Vagina (tissue), 2 donors: ENCODE measurements around the gene CTSZ. TPM values are rescaled to one million over a fixed set of nuclear protein-coding genes. Genes with fewer than 3 reads are reported as not detected.
A peak's percentile ranks its signal among the peaks of the same experiment; 100 is the strongest.

Experiments
- DNase-seq, 2 donors: peaks; one replicate each; pipeline ENCODE4 v3.0.0-alpha.2; 2017; ENCODE audit errors: extremely low spot score in 2 of 2
- H3K27ac ChIP-seq: fragments of 200-600 bp; sonication (generic); one replicate; pipeline ENCODE4 v1.5.1; 2019
- H3K27me3 ChIP-seq: fragments of 200-600 bp; sonication (generic); one replicate; pipeline ENCODE4 v1.5.1; 2019
- H3K36me3 ChIP-seq, 2 donors: fragments of 200-600 bp; sonication (generic); one replicate each; pipeline ENCODE4 v1.5.1; 2017 to 2019
- H3K4me1 ChIP-seq: fragments of 200-600 bp; sonication (generic); one replicate; pipeline ENCODE4 v1.5.1; 2019
- H3K4me3 ChIP-seq, 2 donors: fragments of 200-600 bp; sonication (generic); 1 replicate in 1 of 2; 2 replicates in 1 of 2; pipeline ENCODE4 v1.5.1; 2016 to 2019
- H3K9me3 ChIP-seq: fragments of 200-600 bp; sonication (generic); one replicate; pipeline ENCODE4 v1.5.1; 2019
- CTCF ChIP-seq, 3 experiments: fragments of 450-650 bp in 2 of 3; fragments of 200-600 bp in 1 of 3; sonication (generic) in 1 of 3; IDR thresholded peaks; one replicate each; pipeline ENCODE4 v1.5.1; 2017 to 2019; ENCODE audit warnings: antibody characterized with exemption in 3 of 3, mild to moderate bottlenecking in 2 of 3, moderate library complexity in 2 of 3
- POLR2A ChIP-seq, 2 donors: fragments of 450-650 bp; IDR thresholded peaks; one replicate each; pipeline ENCODE4 v1.6.1; 2017; ENCODE audit warnings: antibody characterized with exemption in 2 of 2, mild to moderate bottlenecking in 2 of 2, moderate library complexity in 2 of 2
- POLR2AphosphoS5 ChIP-seq, 2 donors: sonication (generic); formaldehyde crosslinking; IDR thresholded peaks; one replicate each; pipeline ENCODE4 v1.9.0; 2017; ENCODE audit warnings: antibody characterized with exemption in 2 of 2, mild to moderate bottlenecking in 2 of 2, low read depth in 1 of 2; ENCODE audit not compliant: insufficient read depth in 1 of 2
- intact Hi-C: fragments of 100-400 bp; cut with DNase I; formaldehyde crosslinking; loops from one replicate; pipeline ENCODE4 v1.15.1; 2023
- total RNA-seq: library from RNA; depleted of rRNA; stranded (reverse); fragments of >200 nt; gene quantifications from one replicate; pipeline ENCODE4 v1.2.3, GENCODE V29; 2016

The CTSZ gene
- total RNA-seq, 1 donor from 2014 or later = 128 TPM

- TF ChIP-seq CTCF (IDR thresholded peaks at IDR 0.05) (no peak), POLR2AphosphoS5 (IDR thresholded peaks at IDR 0.05; ENCODE audit: insufficient read depth in 1 of 2, low read depth in 1 of 2) (no peak), POLR2A (IDR thresholded peaks at IDR 0.05) (no peak)
- Histone ChIP-seq H3K27me3 (no peaks in the 10 kb centered on the region), H3K36me3 (no peaks in the 10 kb centered on the region), H3K27ac (no peak overlapping the region), H3K4me1 (no peaks in the 10 kb centered on the region), H3K9me3 (no peaks in the 10 kb centered on the region), H3K4me3 (no peak overlapping the region)
- no peak for DNase-seq
- intact Hi-C loops = no loop called here
These were observed 31.7 kb downstream of the CTSZ start for GRCh38 chr20:58975353-58975752.

GRCh38 chr20:58973866-58974265, 33.2 kb downstream of the CTSZ start:
- intact Hi-C loops = no loop called here
- no peaks in the 10 kb centered on the region for H3K36me3 ChIP-seq
- TF ChIP-seq POLR2A (IDR thresholded peaks at IDR 0.05) (no peak), POLR2AphosphoS5 (IDR thresholded peaks at IDR 0.05; ENCODE audit: insufficient read depth in 1 of 2, low read depth in 1 of 2) (no peak), CTCF (IDR thresholded peaks at IDR 0.05) (no peak)
- peak in 1 of 2 donors; percentile 10 for DNase-seq
- no peak overlapping the region for H3K4me3 ChIP-seq
- no peaks in the 10 kb centered on the region for H3K4me1 ChIP-seq
- H3K27ac ChIP-seq = no peak overlapping the region
- H3K27me3 ChIP-seq = no peaks in the 10 kb centered on the region
- H3K9me3 ChIP-seq = no peaks in the 10 kb centered on the region

GRCh38 chr20:58973179-58973578, 33.9 kb downstream of the CTSZ start:
- H3K27ac ChIP-seq = no peak overlapping the region
- no peaks in the 10 kb centered on the region for H3K27me3 ChIP-seq
- intact Hi-C loops = no loop called here
- H3K36me3 ChIP-seq = no peaks in the 10 kb centered on the region
- peak in 1 of 2 donors; percentile 22 for DNase-seq
- H3K4me3 ChIP-seq = no peak overlapping the region
- H3K9me3 ChIP-seq = no peaks in the 10 kb centered on the region
- no peaks in the 10 kb centered on the region for H3K4me1 ChIP-seq
- TF ChIP-seq POLR2AphosphoS5 (IDR thresholded peaks at IDR 0.05; ENCODE audit: insufficient read depth in 1 of 2, low read depth in 1 of 2) = no peak
- TF ChIP-seq CTCF (IDR thresholded peaks at IDR 0.05) = no peak
- no peak for TF ChIP-seq POLR2A (IDR thresholded peaks at IDR 0.05)

- Histone ChIP-seq H3K4me1 (no peaks in the 10 kb centered on the region), H3K9me3 (no peaks in the 10 kb centered on the region), H3K27me3 (no peaks in the 10 kb centered on the region), H3K36me3 (no peaks in the 10 kb centered on the region), H3K27ac (no peak overlapping the region), H3K4me3 (no peak overlapping the region)
- TF ChIP-seq POLR2AphosphoS5 (IDR thresholded peaks at IDR 0.05; ENCODE audit: insufficient read depth in 1 of 2, low read depth in 1 of 2) = no peak
- no peak for TF ChIP-seq POLR2A (IDR thresholded peaks at IDR 0.05)
- no peak for TF ChIP-seq CTCF (IDR thresholded peaks at IDR 0.05)
- peak in 1 of 2 donors; percentile 43 for DNase-seq
- intact Hi-C loops = no loop called here
These were observed 35.6 kb downstream of the CTSZ start for GRCh38 chr20:58971429-58971828.

GRCh38 chr20:58970146-58970545, 36.9 kb downstream of the CTSZ start:
- H3K9me3 ChIP-seq = no peaks in the 10 kb centered on the region
- intact Hi-C loops = no loop called here
- H3K4me3 ChIP-seq = no peak overlapping the region
- DNase-seq = no peak
- no peaks in the 10 kb centered on the region for H3K27me3 ChIP-seq
- TF ChIP-seq CTCF (IDR thresholded peaks at IDR 0.05) (no peak), POLR2A (IDR thresholded peaks at IDR 0.05) (no peak), POLR2AphosphoS5 (IDR thresholded peaks at IDR 0.05; ENCODE audit: insufficient read depth in 1 of 2, low read depth in 1 of 2) (no peak)
- H3K36me3 ChIP-seq = no peaks in the 10 kb centered on the region
- no peaks in the 10 kb centered on the region for H3K4me1 ChIP-seq
- H3K27ac ChIP-seq = no peak overlapping the region
